Spleen (tissue), 11 donors: Measurements from ENCODE around the gene SMAD5. TPM values are rescaled to one million over a fixed set of nuclear protein-coding genes. Genes with fewer than 3 reads are reported as not detected.

Source experiments
- DNase-seq: peaks from one replicate; pipeline ENCODE4 v3.0.0-alpha.2; 2020
- H3K27ac ChIP-seq, 8 donors: fragments of 200-600 bp; sonication (generic) in 7 of 8; 1 replicate in 4 of 8; 2 replicates in 4 of 8; pipeline versions ENCODE4 v1.5.0 to v1.8.0; 2016 to 2021; ENCODE audit warnings: inconsistent platforms in 4 of 8, mild to moderate bottlenecking in 4 of 8, moderate library complexity in 1 of 8
- H3K27me3 ChIP-seq, 7 donors: fragments of 200-600 bp; sonication (generic) in 6 of 7; replicated peaks in 1 of 7; 1 replicate in 4 of 7; 2 replicates in 3 of 7; pipeline versions ENCODE4 v1.5.0 to v1.8.0; 2016 to 2021; ENCODE audit warnings: inconsistent platforms in 3 of 7, mild to moderate bottlenecking in 1 of 7
- H3K36me3 ChIP-seq, 6 donors: fragments of 200-600 bp; sonication (generic) in 5 of 6; 1 replicate in 4 of 6; 2 replicates in 2 of 6; pipeline versions ENCODE4 v1.5.0 to v1.8.0; 2016 to 2021; ENCODE audit warnings: inconsistent platforms in 2 of 6
- H3K4me1 ChIP-seq, 6 donors: fragments of 200-600 bp; sonication (generic) in 5 of 6; 1 replicate in 3 of 6; 2 replicates in 3 of 6; pipeline versions ENCODE4 v1.5.0 to v1.8.0; 2016 to 2021; ENCODE audit warnings: inconsistent platforms in 3 of 6
- H3K4me3 ChIP-seq, 8 donors: fragments of 200-600 bp; sonication (generic) in 7 of 8; 1 replicate in 4 of 8; 2 replicates in 4 of 8; pipeline versions ENCODE4 v1.5.0 to v1.8.0; 2016 to 2021; ENCODE audit warnings: inconsistent platforms in 4 of 8, mild to moderate bottlenecking in 4 of 8, moderate library complexity in 2 of 8
- H3K9me3 ChIP-seq, 8 donors: fragments of 200-600 bp; sonication (generic) in 7 of 8; 1 replicate in 4 of 8; 2 replicates in 4 of 8; pipeline versions ENCODE4 v1.5.0 to v1.8.0; 2016 to 2021; ENCODE audit warnings: inconsistent platforms in 4 of 8
- POLR2A ChIP-seq, 3 donors: fragments of 450-650 bp; IDR thresholded peaks; one replicate each; pipeline ENCODE4 v1.5.1; 2017; ENCODE audit warnings: antibody characterized with exemption in 3 of 3, mild to moderate bottlenecking in 1 of 3
- POLR2AphosphoS5 ChIP-seq, 3 donors: sonication (generic); formaldehyde crosslinking; IDR thresholded peaks; one replicate each; pipeline ENCODE4 v1.5.1; 2017; ENCODE audit warnings: antibody characterized with exemption in 3 of 3
- WGBS, 5 donors: extraction: QIAGEN DNeasy Blood & Tissue Kit in 3 of 5; methylation state at CpG; one replicate each; pipeline versions ENCODE4 v1.1.5 to v1.1.7; 2013 to 2018; 5-methylcytosine and 5-hydroxymethylcytosine counted together
- intact Hi-C: fragments of 100-400 bp; cut with DNase I; formaldehyde crosslinking; loops from one replicate; pipeline ENCODE4 v1.15.0; 2023; ENCODE audit warnings: low total_unique reads
- polyA plus RNA-seq, 3 donors: library from polyadenylated mRNA; stranded (reverse); fragments of 200-250 nt; gene quantifications; one replicate each; pipeline ENCODE4 v1.2.1, GENCODE V29; 2013
- total RNA-seq, 7 donors: library from RNA; depleted of rRNA in 3 of 7; stranded (reverse); fragments of >200 nt in 3 of 7; fragmentation: NEBNext Ultra II Directional in 4 of 7; extraction: Animal tissue kit (Norgen Biotek cat#: 25700) in 4 of 7; gene quantifications; one replicate each; pipeline versions ENCODE4 v1.1.0 to v1.2.1, GENCODE V29; 2016 to 2021
- TF ChIP-seq, protein P1 (sequence below), 11 experiments: fragments of 200-600 bp in 7 of 11; fragments of 450-650 bp in 4 of 11; sonication (generic) in 4 of 11; IDR thresholded peaks in 8 of 11; conservative IDR thresholded peaks in 3 of 11; 1 replicate in 7 of 11; 2 replicates in 4 of 11; pipeline versions ENCODE4 v1.4.0 to v1.8.0; 2016 to 2021; ENCODE audit warnings: antibody characterized with exemption in 11 of 11, inconsistent platforms in 4 of 11, mild to moderate bottlenecking in 1 of 11
- donor health status: healthy with polysubstance abuse.
- donor health status: DM: no; HTN: no; CAD: no; lungs with moderate emphysema.
- donor health status: DM: no; HTN: no; CAD: no.
- donor health status: Bipolar disorder and iron deficiency.
- donor health status: healthy.
- donor health status: DM: no; HTN: no; CAD: no.
- donor health status: DM: yes; HTN: yes; CAD: no.

The SMAD5 gene
- total and polyA plus RNA-seq, 10 donors = 5.3 to 70.4 (median 52.8) TPM

DNA sequence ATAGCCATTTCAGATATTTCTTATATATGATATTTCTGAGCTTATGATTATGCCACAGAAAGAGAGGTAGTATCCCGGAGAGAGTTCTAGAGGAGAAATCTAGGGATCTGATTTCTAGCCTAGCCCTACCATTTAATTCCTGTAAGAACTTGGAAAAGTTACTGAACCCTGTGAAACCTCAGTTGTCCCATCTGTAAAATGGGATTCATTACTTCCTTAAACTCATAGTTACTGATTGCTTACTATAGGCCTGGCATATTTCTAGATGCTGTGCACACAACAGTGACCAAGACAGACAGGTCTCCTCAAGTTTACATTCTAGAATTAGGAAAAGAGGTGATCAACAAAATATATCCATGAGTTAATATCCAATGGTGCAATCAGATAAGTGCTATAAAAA is 30.8 kb upstream of the SMAD5 start:
- Histone ChIP-seq H3K27ac (no peak overlapping the region), H3K4me1 (peaks cover 0 to 6% (median 0%) of the 10 kb centered on the region in 6 donors), H3K36me3 (no peaks in the 10 kb centered on the region), H3K27me3 (peaks cover 0 to 5% (median 0%) of the 10 kb centered on the region in 7 donors), H3K4me3 (no peak overlapping the region), H3K9me3 (no peaks in the 10 kb centered on the region)
- no peak for DNase-seq
- TF ChIP-seq, protein P1, sequence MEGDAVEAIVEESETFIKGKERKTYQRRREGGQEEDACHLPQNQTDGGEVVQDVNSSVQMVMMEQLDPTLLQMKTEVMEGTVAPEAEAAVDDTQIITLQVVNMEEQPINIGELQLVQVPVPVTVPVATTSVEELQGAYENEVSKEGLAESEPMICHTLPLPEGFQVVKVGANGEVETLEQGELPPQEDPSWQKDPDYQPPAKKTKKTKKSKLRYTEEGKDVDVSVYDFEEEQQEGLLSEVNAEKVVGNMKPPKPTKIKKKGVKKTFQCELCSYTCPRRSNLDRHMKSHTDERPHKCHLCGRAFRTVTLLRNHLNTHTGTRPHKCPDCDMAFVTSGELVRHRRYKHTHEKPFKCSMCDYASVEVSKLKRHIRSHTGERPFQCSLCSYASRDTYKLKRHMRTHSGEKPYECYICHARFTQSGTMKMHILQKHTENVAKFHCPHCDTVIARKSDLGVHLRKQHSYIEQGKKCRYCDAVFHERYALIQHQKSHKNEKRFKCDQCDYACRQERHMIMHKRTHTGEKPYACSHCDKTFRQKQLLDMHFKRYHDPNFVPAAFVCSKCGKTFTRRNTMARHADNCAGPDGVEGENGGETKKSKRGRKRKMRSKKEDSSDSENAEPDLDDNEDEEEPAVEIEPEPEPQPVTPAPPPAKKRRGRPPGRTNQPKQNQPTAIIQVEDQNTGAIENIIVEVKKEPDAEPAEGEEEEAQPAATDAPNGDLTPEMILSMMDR (IDR thresholded peaks at IDR 0.05 in 8 of 11, conservative IDR thresholded peaks at IDR 0.05 in 3 of 11) = no peak
- TF ChIP-seq POLR2A (IDR thresholded peaks at IDR 0.05) (no peak), POLR2AphosphoS5 (IDR thresholded peaks at IDR 0.05) (no peak)
- 94 to 100% (median 98%) methylated on average over 1 of the region's 1 CpG for WGBS, 5 donors
- intact Hi-C loops = no loop called here

DNA sequence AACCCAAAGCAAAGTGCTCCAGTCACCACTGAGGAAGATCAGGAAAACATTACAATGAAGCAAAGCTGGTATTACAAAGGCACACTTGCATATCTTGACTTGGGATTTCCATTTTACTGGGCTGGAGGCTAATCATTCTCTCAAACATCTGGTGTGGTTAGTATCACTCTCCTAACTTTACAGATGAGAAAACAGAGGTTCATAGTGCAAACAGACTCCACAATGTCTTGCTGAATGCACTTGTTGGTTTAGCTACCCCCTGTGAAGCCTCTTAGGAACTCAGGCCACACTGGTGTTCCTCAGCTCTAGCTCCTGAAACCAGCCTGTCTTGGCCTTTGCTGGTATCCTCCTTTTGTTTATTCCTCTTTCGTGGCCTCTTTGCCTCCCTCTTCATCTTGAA is 29.5 kb upstream of the SMAD5 start:
- DNase-seq = no peak
- intact Hi-C loops = no loop called here
- TF ChIP-seq, protein P1 (IDR thresholded peaks at IDR 0.05 in 8 of 11, conservative IDR thresholded peaks at IDR 0.05 in 3 of 11) = no peak
- TF ChIP-seq POLR2AphosphoS5 (IDR thresholded peaks at IDR 0.05) = no peak
- TF ChIP-seq POLR2A (IDR thresholded peaks at IDR 0.05) = no peak
- Histone ChIP-seq H3K9me3 (no peaks in the 10 kb centered on the region), H3K4me1 (peaks cover 0 to 6% (median 0%) of the 10 kb centered on the region in 6 donors), H3K4me3 (no peak overlapping the region), H3K27ac (no peak overlapping the region), H3K36me3 (no peaks in the 10 kb centered on the region), H3K27me3 (no peaks in the 10 kb centered on the region)
- WGBS, 5 donors = 90 to 100% (median 92%) methylated on average over 1 of the region's 1 CpG

DNA sequence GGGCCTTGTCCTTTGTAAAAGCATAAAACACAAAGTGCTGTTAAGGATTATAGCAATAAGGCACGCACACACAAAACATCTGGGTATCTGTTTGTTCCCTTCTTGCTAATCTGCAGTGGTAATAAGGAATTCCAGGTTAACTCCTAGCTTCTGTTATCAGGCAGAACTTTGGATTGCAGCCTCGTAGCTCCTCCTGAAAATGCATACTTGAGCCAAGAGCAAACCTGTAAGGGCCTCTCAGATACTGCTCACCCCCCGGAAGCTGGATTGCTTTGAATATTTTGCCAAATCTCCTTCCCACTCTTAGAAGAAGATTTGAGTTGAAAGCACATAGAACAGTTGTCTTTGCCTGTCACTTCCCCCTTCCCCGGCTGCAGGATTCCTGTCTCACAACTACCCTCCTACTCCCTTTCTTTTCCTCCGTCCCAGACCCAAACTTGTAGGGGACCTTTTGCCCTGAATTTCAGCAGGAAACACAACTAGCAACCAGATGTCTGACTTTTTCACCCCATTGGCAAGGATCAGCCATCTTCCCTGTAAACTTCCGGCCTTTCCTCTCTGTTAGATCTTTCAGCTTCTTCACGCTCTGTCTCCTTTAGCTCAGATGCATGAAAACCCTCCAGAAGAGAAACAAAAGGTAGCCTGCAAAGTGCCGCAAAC is 28.2 kb upstream of the SMAD5 start:
- intact Hi-C loops = no loop called here
- no peaks in the 10 kb centered on the region for H3K9me3 ChIP-seq
- no peaks in the 10 kb centered on the region for H3K27me3 ChIP-seq
- H3K4me3 ChIP-seq = no peak overlapping the region
- no peaks in the 10 kb centered on the region for H3K36me3 ChIP-seq
- no peak for DNase-seq
- peaks cover 0 to 6% (median 0%) of the 10 kb centered on the region in 6 donors for H3K4me1 ChIP-seq
- WGBS, 5 donors = 59 to 72% (median 67%) methylated on average over 8 of the region's 8 CpGs
- TF ChIP-seq POLR2A (IDR thresholded peaks at IDR 0.05) (no peak), POLR2AphosphoS5 (IDR thresholded peaks at IDR 0.05) (no peak)
- TF ChIP-seq, protein P1 (IDR thresholded peaks at IDR 0.05 in 8 of 11, conservative IDR thresholded peaks at IDR 0.05 in 3 of 11) = no peak
- no peak overlapping the region for H3K27ac ChIP-seq

DNA sequence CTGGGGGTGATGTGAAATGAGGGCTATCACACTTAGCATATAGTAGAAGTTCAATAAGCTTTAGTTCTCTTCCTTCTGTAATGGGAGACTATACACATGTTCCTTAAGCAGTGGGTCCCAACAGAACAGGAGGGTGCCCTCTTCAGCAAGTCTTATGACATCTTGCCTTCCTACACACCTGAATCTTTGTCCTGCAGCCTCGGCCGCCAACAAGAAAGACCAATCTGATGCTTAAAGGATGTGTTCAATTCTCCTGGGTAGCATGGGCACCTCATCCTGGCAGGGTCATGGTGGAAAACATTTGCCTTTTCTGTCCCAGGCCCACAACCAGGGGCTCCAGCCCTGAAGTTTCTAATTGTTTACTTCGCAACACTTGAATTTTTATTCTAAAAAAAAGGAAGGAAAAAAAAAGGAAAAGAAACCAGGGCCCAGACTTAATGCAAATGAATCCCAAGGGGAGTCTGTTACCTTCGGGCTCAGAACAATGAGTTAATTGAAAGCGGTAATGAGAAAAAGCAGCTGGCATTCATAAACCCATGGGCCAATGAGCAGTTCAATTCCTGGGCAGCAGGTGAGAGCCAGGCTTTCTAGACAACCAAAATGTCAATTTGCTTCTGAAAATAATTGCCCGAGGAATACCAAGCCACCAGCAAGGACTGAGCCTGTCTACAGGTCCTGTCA is 26.2 kb upstream of the SMAD5 start:
- Histone ChIP-seq H3K4me3 (no peak overlapping the region), H3K27me3 (no peaks in the 10 kb centered on the region), H3K36me3 (no peaks in the 10 kb centered on the region), H3K9me3 (no peaks in the 10 kb centered on the region), H3K27ac (no peak overlapping the region), H3K4me1 (peaks cover 0 to 6% (median 0%) of the 10 kb centered on the region in 6 donors)
- WGBS, 5 donors = 80 to 94% (median 91%) methylated on average over 6 of the region's 6 CpGs
- intact Hi-C loops = no loop called here
- no peak for DNase-seq
- TF ChIP-seq POLR2A (IDR thresholded peaks at IDR 0.05) = no peak
- TF ChIP-seq, protein P1 (IDR thresholded peaks at IDR 0.05 in 8 of 11, conservative IDR thresholded peaks at IDR 0.05 in 3 of 11) = no peak
- TF ChIP-seq POLR2AphosphoS5 (IDR thresholded peaks at IDR 0.05) = no peak
